HG03175 (cell line): ENCODE data around the gene PAFAH1B1.
"Not testable (repeated sequence)": the region's sequence is repeated elsewhere in the genome, so short reads cannot be mapped to it uniquely, and the experiment has no call there.

Source experiments
- ATAC-seq: cut with Tn5 transposase; IDR thresholded peaks from one replicate; pipeline ENCODE4 v1.9.1; 2021; ENCODE audit warnings: mild to moderate bottlenecking, moderate library complexity; ENCODE audit not compliant: unreplicated experiment

The PAFAH1B1 gene

DNA sequence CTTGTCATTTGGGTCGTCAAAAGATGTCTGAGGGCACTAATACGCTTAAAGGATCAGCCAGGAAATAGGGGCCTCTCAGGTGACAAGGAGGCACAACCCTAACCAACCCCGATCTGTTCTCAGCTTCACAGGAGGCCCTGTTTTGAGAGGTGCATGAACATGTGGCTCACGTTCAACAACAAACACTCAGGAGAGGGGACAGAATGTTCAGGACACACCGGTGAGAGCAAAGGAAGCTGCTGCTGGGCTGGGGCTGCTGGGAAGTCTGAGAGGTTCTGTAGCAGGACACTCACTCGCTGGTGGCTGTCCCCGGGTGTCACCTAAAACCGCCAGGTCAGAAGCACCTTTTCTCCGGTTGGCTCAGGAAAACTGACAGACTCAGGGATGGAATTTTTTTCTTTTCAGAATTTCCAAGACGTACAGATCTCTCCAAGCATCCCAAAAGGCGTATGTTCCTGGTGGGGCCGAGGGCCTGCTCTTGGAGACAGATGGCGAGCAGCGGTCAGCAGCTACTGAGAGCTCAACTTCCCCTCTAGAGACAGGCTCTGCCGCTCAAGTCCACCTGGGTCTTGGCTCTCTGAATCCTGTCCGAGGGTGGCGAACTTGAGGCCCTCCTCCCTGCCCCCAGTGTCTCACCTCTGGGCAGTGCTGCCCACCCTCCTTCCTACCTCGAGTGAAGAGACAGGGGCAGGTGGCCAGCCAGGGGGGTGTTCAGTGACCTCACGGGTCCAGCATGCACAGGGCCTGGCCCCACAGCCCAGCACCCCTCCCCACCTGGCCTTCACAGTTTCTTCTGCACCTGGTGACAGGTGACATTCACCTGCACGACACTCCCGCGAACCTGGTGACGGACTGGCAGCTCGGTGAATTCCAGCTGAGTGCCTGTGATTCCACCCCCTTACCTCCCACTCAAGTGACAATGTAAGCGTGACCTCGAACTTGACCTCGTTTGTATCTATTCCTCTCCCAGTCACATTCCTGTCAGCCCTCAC, 95.2 kb downstream of the PAFAH1B1 start:
- ATAC-seq: no peak

- ATAC-seq: no peak
Observed at GRCh38 chr17:2689411-2690164, 96.1 kb downstream of the PAFAH1B1 start.

- no peak for ATAC-seq
Observed at GRCh38 chr17:2690165-2691068, 97.0 kb downstream of the PAFAH1B1 start.

DNA sequence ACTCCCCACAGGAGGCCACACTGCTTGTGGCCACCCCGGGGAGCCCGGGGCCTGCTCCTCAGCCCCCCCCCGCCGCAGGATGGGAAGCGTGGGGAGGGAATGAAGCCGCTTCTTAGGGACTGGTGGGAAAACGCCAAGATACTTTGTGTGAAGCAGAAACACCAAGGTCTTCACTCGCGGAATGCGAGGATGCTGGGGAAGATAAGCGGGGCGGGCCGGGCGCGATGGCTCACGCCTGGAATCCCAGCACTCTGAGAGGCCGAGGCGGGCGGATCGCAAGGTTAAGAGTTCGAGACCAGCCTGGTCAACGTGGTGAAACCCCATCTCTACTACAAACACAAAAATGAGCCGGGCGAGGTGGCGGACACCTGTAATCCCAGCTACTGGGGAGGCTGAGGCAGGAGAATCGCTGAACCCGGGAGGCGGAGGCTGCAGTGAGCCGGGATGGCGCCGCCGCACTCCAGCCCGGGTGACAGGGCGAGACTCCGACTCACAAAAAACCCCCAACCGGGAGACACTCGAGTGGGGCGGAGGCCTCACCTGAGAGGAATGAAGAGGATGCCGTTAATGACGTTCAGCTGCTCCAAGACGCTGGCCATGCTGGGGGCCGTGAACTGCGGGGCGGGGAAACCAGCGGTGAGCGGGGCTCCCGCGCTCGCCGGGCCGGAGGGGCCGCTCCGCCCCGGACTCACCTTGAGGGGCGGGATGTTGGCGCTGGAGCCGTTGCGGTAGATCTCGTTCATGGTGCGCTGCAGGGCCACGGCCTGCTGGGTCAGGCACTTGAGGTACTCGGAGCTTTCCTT, 97.8 kb downstream of the PAFAH1B1 start:
- ATAC-seq: no peak

DNA sequence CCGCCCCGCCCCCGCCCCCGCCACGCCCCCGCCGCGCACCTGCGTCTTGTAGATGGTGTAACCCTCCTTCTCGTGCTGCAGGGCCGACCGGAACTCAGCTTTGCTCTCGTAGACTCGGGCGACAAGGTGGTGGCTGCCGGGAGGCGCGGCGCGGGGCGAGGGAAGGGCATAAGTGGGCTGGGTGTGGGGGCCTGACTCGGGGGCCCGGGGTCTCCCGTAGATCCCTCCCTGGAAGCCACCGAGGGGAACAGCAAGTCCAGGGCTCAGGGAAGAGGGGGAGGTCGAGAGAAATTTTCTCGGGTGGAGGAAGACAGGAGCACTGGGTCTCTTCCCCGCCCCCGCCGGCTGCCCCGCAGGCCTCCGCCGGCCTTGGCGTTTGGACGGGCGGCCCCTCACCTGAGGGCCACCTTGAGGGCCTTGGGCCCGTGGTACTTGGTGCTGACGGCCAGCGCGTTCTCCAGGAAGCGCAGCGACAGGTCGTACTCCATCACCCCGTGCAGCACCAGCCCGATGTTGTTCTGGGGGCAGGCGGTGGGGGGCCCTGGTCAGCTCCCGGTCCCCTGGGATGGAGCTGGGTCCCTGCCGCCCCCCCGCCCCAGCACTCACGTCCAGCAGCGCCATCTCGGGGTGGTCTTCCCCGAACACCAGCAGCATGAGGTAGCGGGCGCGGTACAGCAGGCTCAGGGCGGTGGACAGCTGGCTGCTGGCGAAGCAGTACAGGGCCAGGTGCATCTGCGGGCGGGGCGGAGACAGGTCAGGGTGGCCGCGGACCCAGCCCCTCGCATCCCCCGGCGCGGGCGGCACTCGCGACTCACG, 98.7 kb downstream of the PAFAH1B1 start:
- ATAC-seq: no peak

DNA sequence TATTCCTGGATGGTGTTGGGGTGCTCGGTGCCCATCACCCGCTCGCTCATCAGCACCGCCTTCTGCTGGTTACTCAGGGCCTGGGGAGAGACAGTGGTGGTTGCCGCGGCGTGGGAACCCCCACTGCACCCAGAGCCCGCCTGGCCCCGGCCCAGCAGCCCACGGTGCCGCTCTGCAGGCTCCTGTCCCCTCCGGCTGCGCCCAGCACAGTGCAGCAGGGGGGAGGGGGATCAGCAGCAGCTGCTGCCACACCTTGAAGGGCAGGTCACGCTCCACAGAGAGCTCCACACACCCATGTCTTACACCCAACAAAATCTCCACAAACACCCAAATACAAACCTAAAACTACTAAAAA, 99.3 kb downstream of the PAFAH1B1 start:
- no peak for ATAC-seq

DNA sequence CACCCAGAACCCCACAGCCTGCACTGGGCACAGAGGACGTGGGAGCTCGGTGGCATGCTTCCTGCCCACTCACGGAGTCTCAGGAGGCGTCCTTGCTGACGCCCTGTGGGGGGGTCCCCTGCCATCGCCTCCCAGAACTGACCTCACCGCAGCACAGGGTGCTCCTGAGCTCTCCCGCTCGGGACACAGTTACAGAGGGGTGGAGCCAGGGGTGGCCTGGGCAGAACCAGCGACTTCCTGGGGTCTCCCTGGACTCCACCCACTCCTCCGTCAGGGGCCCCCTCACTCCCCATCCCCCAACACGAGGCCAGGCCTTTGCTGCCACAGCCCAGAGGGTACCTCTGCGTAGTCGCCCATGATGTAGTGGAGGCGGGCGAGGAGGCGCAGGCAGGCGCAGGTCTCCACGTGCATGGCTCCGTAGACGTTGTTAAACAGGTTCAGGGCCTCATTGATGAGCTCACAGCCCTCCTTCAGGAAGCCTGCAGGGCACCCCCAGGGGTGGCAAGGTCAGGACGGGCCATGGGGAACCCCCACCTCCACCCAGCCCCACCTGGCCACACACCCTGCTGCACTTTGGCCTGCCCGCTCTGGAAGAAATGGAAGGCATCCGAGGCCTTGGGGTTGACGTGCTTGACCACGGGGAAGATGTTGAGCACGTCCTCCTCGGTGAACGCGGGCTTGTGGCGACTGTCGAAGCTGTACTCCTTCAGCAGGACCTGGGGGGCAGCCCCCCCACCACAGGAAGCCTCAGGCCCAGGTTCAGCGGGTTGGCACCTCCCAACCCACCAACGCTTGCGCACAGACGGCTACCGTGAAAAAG, 100.3 kb downstream of the PAFAH1B1 start:
- no peak for ATAC-seq

GRCh38 chr17:2694381-2695242, 101.2 kb downstream of the PAFAH1B1 start:
- no peak for ATAC-seq

GRCh38 chr17:2695243-2695960, 101.9 kb downstream of the PAFAH1B1 start:
- no peak for ATAC-seq

DNA sequence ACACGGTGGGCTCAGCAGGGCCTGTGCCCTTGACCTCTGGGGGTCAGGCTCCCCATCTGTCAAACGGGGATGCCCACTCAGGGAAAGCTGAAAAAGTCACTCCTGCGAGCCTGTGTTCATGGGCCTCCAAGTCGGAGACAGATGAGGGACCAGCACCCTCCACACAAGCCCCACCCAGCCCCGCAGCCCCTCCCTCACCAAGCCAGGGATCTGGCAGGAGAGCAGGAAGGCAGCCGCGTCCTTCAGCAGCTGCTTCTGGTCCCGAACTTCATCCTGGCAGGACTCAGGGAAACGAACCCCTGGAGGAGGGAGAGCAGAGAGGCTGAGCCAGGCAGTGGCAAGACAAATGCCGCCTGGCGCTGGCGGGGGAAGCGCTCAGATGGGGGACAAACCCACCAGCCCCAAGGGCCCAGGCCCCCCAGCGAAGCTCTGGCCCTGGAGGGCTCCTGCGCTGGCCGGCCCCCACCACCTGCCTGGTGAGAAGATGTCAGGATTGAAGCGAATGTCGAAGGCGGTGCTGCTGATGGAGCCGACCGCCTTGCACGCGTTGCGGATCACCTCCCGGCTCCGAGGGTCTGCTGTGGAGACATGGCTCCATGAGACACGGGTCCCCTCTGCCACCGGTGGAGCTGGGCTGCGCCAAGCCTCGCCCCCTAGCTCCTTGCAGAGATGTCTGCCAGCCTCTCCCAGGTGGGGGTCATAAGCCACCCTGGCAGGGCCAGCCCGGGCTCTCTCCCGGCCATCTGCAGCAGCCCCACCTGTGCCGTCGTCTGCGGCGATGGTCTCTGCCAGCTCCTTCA, 102.7 kb downstream of the PAFAH1B1 start:
- no peak for ATAC-seq

DNA sequence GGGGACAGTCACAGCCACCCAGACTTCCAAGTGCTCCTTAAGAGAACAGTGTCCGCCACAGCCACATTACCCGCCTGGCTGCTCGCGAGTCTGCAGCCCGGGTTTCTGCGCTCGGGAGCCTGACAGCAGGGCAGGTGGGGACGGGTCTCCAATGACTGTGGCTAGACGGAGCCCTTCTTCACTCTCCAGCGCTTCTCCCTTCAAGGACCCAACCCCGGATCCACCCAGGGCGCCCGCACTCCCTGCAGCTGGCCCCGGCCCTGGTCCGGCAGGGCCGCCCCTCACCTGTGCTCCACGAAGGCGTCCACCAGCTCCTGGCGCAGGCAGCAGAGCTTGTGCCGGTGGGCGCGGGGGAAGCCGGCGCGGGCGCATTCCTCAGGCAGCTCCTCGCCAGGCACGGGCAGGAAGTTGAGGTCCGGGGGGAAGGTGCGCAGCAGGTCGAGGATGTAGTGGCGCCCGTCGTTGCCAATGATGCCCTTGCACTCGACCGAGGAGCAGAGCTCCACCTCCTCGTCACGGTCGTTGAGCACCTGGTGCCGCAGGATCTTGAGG, 104.2 kb downstream of the PAFAH1B1 start:
- no peak for ATAC-seq

DNA sequence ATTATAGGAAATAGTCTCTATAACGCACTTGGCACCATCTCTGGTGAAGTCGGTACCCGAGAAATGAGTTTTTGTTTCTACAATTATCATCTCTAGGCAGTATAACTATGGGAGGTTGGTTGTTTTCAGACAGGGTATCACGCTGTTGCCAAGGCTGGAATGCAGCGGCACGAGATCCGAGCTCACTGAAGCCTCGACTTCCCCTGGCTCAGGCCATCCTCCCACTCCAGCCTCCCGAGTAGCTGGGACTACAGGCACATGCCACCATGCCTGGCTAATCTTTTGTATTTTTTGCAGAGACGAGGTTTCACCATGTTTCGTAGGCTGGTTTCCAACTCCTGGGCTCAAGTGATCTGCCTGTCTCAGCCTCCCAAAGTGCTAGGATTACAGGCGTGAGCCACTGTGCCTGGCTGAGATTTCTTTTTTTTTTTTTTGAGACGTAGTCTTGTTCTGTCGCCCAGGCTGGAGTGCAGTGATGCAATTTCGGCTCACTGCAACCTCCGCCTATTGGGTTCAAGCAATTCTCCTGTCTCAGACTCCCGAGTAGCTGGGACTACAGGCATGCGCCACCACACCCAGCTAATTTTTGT, 105.9 kb downstream of the PAFAH1B1 start:
- not testable (repeated sequence) for ATAC-seq

DNA sequence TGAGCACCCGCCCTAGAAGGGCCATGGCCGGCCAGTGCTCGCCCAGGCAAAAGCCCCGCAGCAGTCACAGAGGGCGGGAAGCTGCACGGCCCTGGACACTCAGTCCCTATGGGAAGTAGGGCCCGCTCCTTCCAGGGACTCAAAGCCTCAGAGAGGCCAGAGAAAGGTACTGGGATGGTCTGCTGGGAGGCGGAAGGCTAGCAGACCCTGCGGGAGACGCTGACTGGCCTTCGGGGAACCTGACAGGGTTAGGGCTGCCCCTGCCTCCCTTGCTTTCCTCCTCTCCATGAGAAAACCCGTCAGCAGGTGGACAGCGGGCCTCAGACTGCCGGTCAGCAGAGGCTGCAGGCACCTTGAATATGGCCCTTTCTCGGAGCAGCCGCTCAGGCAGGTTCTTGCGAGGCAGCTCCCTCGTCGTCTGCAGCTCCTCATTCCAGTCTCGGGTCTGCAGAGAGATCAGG, 106.6 kb downstream of the PAFAH1B1 start:
- ATAC-seq: no peak

DNA sequence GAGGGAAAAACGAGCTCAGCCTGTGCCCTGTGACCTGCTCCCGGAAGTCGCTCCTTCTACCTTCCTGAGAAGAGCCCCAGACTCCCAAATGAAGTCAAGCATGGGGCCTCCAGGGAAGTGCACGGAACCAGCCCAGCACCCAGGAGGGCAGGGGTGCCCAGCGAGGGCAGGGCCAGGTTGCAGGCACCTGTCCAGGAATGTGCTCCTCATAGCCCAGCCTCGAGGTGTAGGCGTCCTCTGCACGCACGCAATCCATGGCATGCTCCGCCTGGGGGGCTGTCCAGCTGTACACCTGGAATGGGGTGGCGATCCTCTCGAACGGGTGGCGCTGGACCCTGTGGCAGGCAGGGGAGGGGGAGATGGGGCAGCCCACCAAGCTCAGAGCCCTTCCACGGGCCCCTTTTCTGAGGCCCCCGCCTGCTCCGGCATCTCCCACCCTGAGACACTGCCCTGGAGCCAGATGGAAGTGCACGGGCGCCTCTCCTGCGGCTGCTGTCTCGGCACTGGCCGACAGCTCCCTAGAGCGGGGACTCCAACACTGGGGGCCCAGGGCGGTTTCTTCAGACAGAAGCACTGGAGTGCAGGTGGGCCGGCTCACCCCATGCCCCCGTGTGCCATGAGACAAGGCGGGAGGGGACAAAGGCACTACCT, 107.2 kb downstream of the PAFAH1B1 start:
- ATAC-seq: no peak
